ENCODE results near the gene NFIA.

Gene NFIA

DNA sequence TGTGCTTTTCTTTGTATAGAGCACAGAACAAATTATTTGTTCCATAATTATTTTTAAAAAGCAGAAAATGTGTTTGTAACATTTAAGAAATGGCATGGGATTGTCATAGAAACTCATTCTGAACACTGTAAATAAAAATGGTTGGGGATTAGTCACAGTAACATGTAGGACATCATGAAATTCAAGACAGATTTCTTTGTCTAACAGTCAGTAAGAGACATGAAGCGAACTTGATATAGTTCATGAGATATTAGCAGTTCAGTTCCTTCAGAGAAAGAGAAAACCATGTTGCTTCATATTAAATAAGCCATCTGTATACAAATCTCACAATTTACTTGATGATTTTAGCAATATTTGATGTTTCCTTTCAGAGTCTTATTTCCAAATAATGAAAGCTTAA is 19.7 kb downstream of the NFIA start:
- Histone ChIP-seq H2AFZ (ENCODE audit: low read depth, low read length) (no peak overlapping the region), H3K23ac (ENCODE audit: low read length in 2 of 2) (no peak overlapping the region), H3K79me1 (replicated peaks; ENCODE audit: low read length, poor library complexity, severe bottlenecking) (peaks cover 1% of the 10 kb centered on the region), H3K4me2 (ENCODE audit: low read length, poor library complexity, severe bottlenecking) (no peak overlapping the region), H2BK5ac (ENCODE audit: low read depth, low read length, poor library complexity, severe bottlenecking) (no peak overlapping the region), H2BK15ac (ENCODE audit: low read depth, poor library complexity, severe bottlenecking) (no peak overlapping the region), H3K27ac (ENCODE audit: low read length, poor library complexity, severe bottlenecking) (no peak overlapping the region), H3K9me3 (ENCODE audit: control insufficient read depth, low read length) (no peaks in the 10 kb centered on the region), H3K4me1 (ENCODE audit: control insufficient read depth, insufficient read depth, low read depth, low read length) (no peaks in the 10 kb centered on the region), H4K91ac (ENCODE audit: low read length) (no peak overlapping the region), H3K18ac (ENCODE audit: low read depth in 1 of 2, low read length in 2 of 2) (no peak overlapping the region), H3K14ac (ENCODE audit: low read length in 2 of 2) (no peak overlapping the region), H2BK120ac (ENCODE audit: low read depth, low read length) (no peak overlapping the region), H3K36me3 (ENCODE audit: control insufficient read depth in 1 of 2, insufficient read depth in 2 of 2, low read depth in 1 of 2, low read length in 2 of 2) (no peaks in the 10 kb centered on the region), H3K4me3 (ENCODE audit: insufficient read depth in 1 of 2, low read depth in 1 of 2, low read length in 2 of 2) (peak overlapping the region in 1 of 2 experiments; percentile 74), H3K4ac (ENCODE audit: low read depth in 1 of 2, low read length in 2 of 2) (no peak overlapping the region), H3K27me3 (ENCODE audit: control insufficient read depth in 1 of 2, insufficient read depth in 1 of 2, low read length in 2 of 2) (no peaks in the 10 kb centered on the region), H2BK12ac (ENCODE audit: low read length in 2 of 2) (no peak overlapping the region), H4K8ac (ENCODE audit: low read length) (no peak overlapping the region), H3K9ac (ENCODE audit: low read length) (peak overlapping the region; percentile 96), H2AK5ac (ENCODE audit: low read length, severe bottlenecking) (no peak overlapping the region)
- DNase-seq: no peak
- 80% methylated on average over 1 of the region's 1 CpG for WGBS

DNA sequence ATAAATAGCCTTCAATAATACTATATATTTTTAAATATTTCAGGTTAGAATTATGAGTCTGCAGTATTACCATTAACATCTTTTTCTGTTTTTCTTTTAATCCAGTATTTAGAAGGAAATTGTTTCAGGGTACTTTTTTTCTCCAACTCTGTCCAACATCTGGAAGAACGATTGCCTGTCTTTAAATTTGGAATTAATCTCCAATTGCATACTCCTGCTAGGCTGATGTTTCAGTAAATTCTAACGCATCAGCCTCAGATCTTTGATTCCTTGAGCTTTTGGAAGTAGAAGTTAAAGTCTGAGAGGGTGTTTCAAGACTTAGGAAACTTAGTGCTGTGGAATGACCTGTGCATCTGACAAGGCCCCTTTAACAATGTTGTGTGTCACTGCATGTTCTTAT is 20.3 kb downstream of the NFIA start:
- H3K4ac ChIP-seq (ENCODE audit: low read depth in 1 of 2, low read length in 2 of 2): no peak overlapping the region
- H4K8ac ChIP-seq (ENCODE audit: low read length): no peak overlapping the region
- H2BK15ac ChIP-seq (ENCODE audit: low read depth, poor library complexity, severe bottlenecking): no peak overlapping the region
- H2BK12ac ChIP-seq (ENCODE audit: low read length in 2 of 2): no peak overlapping the region
- H2AK5ac ChIP-seq (ENCODE audit: low read length, severe bottlenecking): no peak overlapping the region
- H3K27me3 ChIP-seq (ENCODE audit: control insufficient read depth in 1 of 2, insufficient read depth in 1 of 2, low read length in 2 of 2): no peaks in the 10 kb centered on the region
- no peak overlapping the region for H3K4me2 ChIP-seq (ENCODE audit: low read length, poor library complexity, severe bottlenecking)
- H2AFZ ChIP-seq (ENCODE audit: low read depth, low read length): no peak overlapping the region
- H3K27ac ChIP-seq (ENCODE audit: low read length, poor library complexity, severe bottlenecking): no peak overlapping the region
- no peaks in the 10 kb centered on the region for H3K36me3 ChIP-seq (ENCODE audit: control insufficient read depth in 1 of 2, insufficient read depth in 2 of 2, low read depth in 1 of 2, low read length in 2 of 2)
- H3K9ac ChIP-seq (ENCODE audit: low read length): peak overlapping the region; percentile 96
- H4K91ac ChIP-seq (ENCODE audit: low read length): no peak overlapping the region
- DNase-seq: no peak
- H3K9me3 ChIP-seq (ENCODE audit: control insufficient read depth, low read length): no peaks in the 10 kb centered on the region
- H3K4me3 ChIP-seq (ENCODE audit: insufficient read depth in 1 of 2, low read depth in 1 of 2, low read length in 2 of 2): no peak overlapping the region
- H2BK120ac ChIP-seq (ENCODE audit: low read depth, low read length): no peak overlapping the region
- H2BK5ac ChIP-seq (ENCODE audit: low read depth, low read length, poor library complexity, severe bottlenecking): no peak overlapping the region
- H3K14ac ChIP-seq (ENCODE audit: low read length in 2 of 2): no peak overlapping the region
- H3K23ac ChIP-seq (ENCODE audit: low read length in 2 of 2): no peak overlapping the region
- H3K79me1 ChIP-seq (replicated peaks; ENCODE audit: low read length, poor library complexity, severe bottlenecking): peaks cover 1% of the 10 kb centered on the region
- H3K4me1 ChIP-seq (ENCODE audit: control insufficient read depth, insufficient read depth, low read depth, low read length): no peaks in the 10 kb centered on the region
- 97% methylated on average over 2 of the region's 2 CpGs for WGBS
- H3K18ac ChIP-seq (ENCODE audit: low read depth in 1 of 2, low read length in 2 of 2): no peak overlapping the region

DNA sequence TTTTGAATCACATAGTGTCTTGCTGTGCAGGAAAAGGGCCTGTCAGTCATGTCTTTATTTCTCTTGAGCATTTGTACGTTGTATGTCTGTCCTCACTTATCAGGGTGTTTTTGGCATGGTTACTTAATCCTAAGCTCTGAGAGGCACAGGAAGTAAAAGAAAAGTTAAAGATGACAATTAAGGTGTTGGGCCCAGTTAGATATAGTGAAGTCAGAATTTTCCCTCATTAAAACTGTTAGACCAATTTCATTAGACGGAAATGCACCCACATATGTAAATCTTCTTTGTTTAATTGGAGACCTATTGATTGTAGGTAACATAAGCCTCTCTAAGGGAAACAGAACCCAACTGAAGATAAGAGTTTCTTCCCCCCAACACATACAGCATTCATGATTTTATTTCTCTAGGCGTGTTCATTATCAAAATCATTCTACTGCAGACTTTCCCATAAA is 21.9 kb downstream of the NFIA start:
- no peak overlapping the region for H2AFZ ChIP-seq (ENCODE audit: low read depth, low read length)
- no peaks in the 10 kb centered on the region for H3K9me3 ChIP-seq (ENCODE audit: control insufficient read depth, low read length)
- no peak overlapping the region for H2AK5ac ChIP-seq (ENCODE audit: low read length, severe bottlenecking)
- DNase-seq: no peak
- no peak overlapping the region for H3K4me3 ChIP-seq (ENCODE audit: insufficient read depth in 1 of 2, low read depth in 1 of 2, low read length in 2 of 2)
- H3K23ac ChIP-seq (ENCODE audit: low read length in 2 of 2): no peak overlapping the region
- no peaks in the 10 kb centered on the region for H3K36me3 ChIP-seq (ENCODE audit: control insufficient read depth in 1 of 2, insufficient read depth in 2 of 2, low read depth in 1 of 2, low read length in 2 of 2)
- no peak overlapping the region for H2BK12ac ChIP-seq (ENCODE audit: low read length in 2 of 2)
- no peak overlapping the region for H3K4me2 ChIP-seq (ENCODE audit: low read length, poor library complexity, severe bottlenecking)
- no peak overlapping the region for H2BK5ac ChIP-seq (ENCODE audit: low read depth, low read length, poor library complexity, severe bottlenecking)
- no peak overlapping the region for H3K4ac ChIP-seq (ENCODE audit: low read depth in 1 of 2, low read length in 2 of 2)
- WGBS: 83% methylated on average over 2 of the region's 3 CpGs
- no peak overlapping the region for H4K8ac ChIP-seq (ENCODE audit: low read length)
- H2BK120ac ChIP-seq (ENCODE audit: low read depth, low read length): no peak overlapping the region
- no peaks in the 10 kb centered on the region for H3K79me1 ChIP-seq (replicated peaks; ENCODE audit: low read length, poor library complexity, severe bottlenecking)
- no peak overlapping the region for H4K91ac ChIP-seq (ENCODE audit: low read length)
- no peak overlapping the region for H2BK15ac ChIP-seq (ENCODE audit: low read depth, poor library complexity, severe bottlenecking)
- H3K27me3 ChIP-seq (ENCODE audit: control insufficient read depth in 1 of 2, insufficient read depth in 1 of 2, low read length in 2 of 2): no peaks in the 10 kb centered on the region
- H3K14ac ChIP-seq (ENCODE audit: low read length in 2 of 2): no peak overlapping the region
- no peaks in the 10 kb centered on the region for H3K4me1 ChIP-seq (ENCODE audit: control insufficient read depth, insufficient read depth, low read depth, low read length)
- H3K18ac ChIP-seq (ENCODE audit: low read depth in 1 of 2, low read length in 2 of 2): no peak overlapping the region
- H3K27ac ChIP-seq (ENCODE audit: low read length, poor library complexity, severe bottlenecking): no peak overlapping the region
- no peak overlapping the region for H3K9ac ChIP-seq (ENCODE audit: low read length)

DNA sequence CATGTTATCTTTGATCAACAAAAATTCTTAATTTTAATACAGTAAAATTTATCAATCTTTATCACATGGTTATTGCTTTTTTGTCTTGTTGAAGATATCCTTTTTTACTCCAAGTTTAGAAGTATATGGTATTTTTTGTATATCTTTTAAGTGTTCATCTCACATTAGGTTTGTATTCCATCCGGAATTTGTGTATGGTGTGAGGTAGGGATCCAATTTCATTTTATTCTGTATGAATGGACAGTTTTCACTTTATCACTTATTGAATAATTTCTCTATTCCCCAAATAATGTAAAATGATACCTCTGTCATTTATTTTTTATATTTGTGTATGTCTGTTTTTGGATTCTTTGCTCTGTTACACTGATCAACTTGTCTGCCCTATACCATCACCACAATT is 25.3 kb downstream of the NFIA start:
- Histone ChIP-seq H3K27me3 (ENCODE audit: control insufficient read depth in 1 of 2, insufficient read depth in 1 of 2, low read length in 2 of 2) (no peaks in the 10 kb centered on the region), H3K36me3 (ENCODE audit: control insufficient read depth in 1 of 2, insufficient read depth in 2 of 2, low read depth in 1 of 2, low read length in 2 of 2) (no peaks in the 10 kb centered on the region), H3K18ac (ENCODE audit: low read depth in 1 of 2, low read length in 2 of 2) (no peak overlapping the region), H2AFZ (ENCODE audit: low read depth, low read length) (no peak overlapping the region), H2BK120ac (ENCODE audit: low read depth, low read length) (no peak overlapping the region), H3K79me1 (replicated peaks; ENCODE audit: low read length, poor library complexity, severe bottlenecking) (no peaks in the 10 kb centered on the region), H3K9ac (ENCODE audit: low read length) (no peak overlapping the region), H3K4ac (ENCODE audit: low read depth in 1 of 2, low read length in 2 of 2) (no peak overlapping the region), H2AK5ac (ENCODE audit: low read length, severe bottlenecking) (no peak overlapping the region), H2BK15ac (ENCODE audit: low read depth, poor library complexity, severe bottlenecking) (no peak overlapping the region), H2BK12ac (ENCODE audit: low read length in 2 of 2) (no peak overlapping the region), H3K27ac (ENCODE audit: low read length, poor library complexity, severe bottlenecking) (no peak overlapping the region), H3K4me3 (ENCODE audit: insufficient read depth in 1 of 2, low read depth in 1 of 2, low read length in 2 of 2) (no peak overlapping the region), H4K91ac (ENCODE audit: low read length) (no peak overlapping the region), H3K9me3 (ENCODE audit: control insufficient read depth, low read length) (no peaks in the 10 kb centered on the region), H3K23ac (ENCODE audit: low read length in 2 of 2) (no peak overlapping the region), H2BK5ac (ENCODE audit: low read depth, low read length, poor library complexity, severe bottlenecking) (no peak overlapping the region), H3K14ac (ENCODE audit: low read length in 2 of 2) (no peak overlapping the region), H3K4me1 (ENCODE audit: control insufficient read depth, insufficient read depth, low read depth, low read length) (no peaks in the 10 kb centered on the region), H4K8ac (ENCODE audit: low read length) (no peak overlapping the region), H3K4me2 (ENCODE audit: low read length, poor library complexity, severe bottlenecking) (no peak overlapping the region)
- no peak for DNase-seq
- no CpG with 5 or more reads among the region's 1 CpG for WGBS

Data from mesenchymal stem cell (in vitro differentiated cells and primary cell).